Body of pancreas (tissue), 4 donors: ENCODE data around the gene CDH22.

ENCODE experiments used
- CTCF ChIP-seq, 7 experiments: fragments of 450-650 bp in 4 of 7; fragments of 200-600 bp in 3 of 7; sonication (generic) in 3 of 7; IDR thresholded peaks; one replicate each; pipeline ENCODE4 v1.5.1; 2016 to 2019; ENCODE audit warnings: antibody characterized with exemption in 7 of 7
- POLR2A ChIP-seq, 3 donors: fragments of 450-650 bp; IDR thresholded peaks; one replicate each; pipeline ENCODE4 v1.6.1; 2016; ENCODE audit warnings: antibody characterized with exemption in 3 of 3, mild to moderate bottlenecking in 2 of 3

DNA sequence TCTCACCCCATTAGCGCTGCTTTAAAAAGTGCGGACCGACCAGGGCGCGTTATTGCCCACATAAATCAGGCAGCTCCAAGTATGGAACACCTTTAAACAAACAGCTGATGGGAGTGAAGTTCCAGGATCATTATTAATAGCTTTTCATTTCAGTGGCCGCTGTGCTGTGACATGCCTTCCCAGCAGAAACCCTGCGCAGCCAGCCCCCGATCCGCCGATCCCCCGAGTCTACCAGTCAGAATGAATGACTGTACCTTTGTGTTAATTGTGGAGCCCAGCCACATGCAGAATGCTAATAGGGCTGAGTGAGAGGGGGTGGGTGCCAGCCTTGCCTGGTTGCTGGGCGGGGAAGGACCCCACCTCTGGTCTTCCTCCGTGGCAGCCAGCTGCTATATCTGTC, 21.9 kb downstream of the CDH22 start:
- TF ChIP-seq CTCF (IDR thresholded peaks at IDR 0.05) (no peak), POLR2A (IDR thresholded peaks at IDR 0.05) (no peak)
